ENCODE data around the gene CASP6. TPM values are rescaled to one million over a fixed set of nuclear protein-coding genes. Genes with fewer than 3 reads are reported as not detected.

Gene CASP6
- total RNA-seq, 4 donors from 2014 or later = 34.4 to 87.7 (median 58.9) TPM

DNA sequence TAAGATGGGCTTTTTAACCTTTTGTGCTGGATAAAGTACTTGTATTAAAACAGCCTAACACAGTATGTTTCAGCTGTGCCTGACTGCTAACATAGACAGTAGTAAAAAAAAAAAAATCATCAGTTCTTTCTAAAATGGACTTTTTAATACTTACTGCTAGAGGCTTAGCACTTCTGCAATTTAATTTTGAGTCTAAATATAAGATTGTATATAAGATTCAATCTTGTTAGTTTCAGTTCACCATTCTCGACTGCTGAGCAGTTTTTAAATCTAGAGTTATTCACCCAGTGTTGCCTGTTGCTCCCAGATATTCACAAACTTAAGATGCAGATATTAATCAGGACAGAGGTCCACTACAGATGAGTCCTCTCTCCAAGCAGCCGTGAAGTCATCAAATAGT lies 19.9 kb upstream of the CASP6 start:
- in situ Hi-C loops (cut with MboI; ENCODE audit: low pct_ligation_motif_present in 1 of 4, low pct_unique_long_range_greater_than_20kb in 1 of 4, low sequenced_read_pairs in 3 of 4) = loop anchor here in 3 of 4 donors (10.0 to 25.0 kb wide), 3 partner anchors 89 to 286 kb away; partner anchors contain the start of genes GAR1 (in 3 of the 3), SEC24B (in 3 of the 3) and CFI (in 2 of the 3)
- WGBS, 2 donors (ENCODE audit: low coverage in 1 of 2) = 80 to 95% methylated on average over 2 of the region's 2 CpGs

DNA sequence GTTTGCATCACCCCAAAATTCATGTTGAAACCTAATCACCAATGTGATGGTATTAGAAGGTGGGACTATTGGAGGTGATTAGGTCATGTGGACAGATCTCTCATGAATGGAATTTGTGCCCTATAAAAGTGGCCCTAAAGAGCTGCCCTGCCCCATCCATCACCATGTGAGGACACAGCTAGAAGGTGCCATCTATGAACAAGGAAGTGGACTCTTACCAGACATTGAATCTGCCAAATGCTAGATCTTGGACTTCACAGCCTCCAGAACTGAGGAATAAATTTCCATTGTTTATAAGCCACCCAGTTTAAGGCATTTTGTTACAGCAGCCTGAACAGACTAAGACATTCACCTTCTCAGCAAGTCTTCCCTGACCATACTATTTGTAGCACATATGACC lies 19.1 kb upstream of the CASP6 start:
- intact Hi-C loops (cut with DNase I; ENCODE audit: low total_unique reads) = no loop called here

More for the DNA sequence above, 19.9 kb upstream of the CASP6 start:
- no peak overlapping the region for H3K4me3 ChIP-seq
- H3K27ac ChIP-seq = no peak overlapping the region
- peaks cover 0 to 6% (median 3%) of the 10 kb centered on the region in 4 donors for H3K4me1 ChIP-seq
- no peak for TF ChIP-seq POLR2A (IDR thresholded peaks at IDR 0.05)
- TF ChIP-seq, protein P1, sequence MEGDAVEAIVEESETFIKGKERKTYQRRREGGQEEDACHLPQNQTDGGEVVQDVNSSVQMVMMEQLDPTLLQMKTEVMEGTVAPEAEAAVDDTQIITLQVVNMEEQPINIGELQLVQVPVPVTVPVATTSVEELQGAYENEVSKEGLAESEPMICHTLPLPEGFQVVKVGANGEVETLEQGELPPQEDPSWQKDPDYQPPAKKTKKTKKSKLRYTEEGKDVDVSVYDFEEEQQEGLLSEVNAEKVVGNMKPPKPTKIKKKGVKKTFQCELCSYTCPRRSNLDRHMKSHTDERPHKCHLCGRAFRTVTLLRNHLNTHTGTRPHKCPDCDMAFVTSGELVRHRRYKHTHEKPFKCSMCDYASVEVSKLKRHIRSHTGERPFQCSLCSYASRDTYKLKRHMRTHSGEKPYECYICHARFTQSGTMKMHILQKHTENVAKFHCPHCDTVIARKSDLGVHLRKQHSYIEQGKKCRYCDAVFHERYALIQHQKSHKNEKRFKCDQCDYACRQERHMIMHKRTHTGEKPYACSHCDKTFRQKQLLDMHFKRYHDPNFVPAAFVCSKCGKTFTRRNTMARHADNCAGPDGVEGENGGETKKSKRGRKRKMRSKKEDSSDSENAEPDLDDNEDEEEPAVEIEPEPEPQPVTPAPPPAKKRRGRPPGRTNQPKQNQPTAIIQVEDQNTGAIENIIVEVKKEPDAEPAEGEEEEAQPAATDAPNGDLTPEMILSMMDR (IDR thresholded peaks at IDR 0.05) = no peak
- no peak for TF ChIP-seq EP300 (IDR thresholded peaks at IDR 0.05; ENCODE audit: low read depth)
- no peak for TF ChIP-seq POLR2AphosphoS5 (IDR thresholded peaks at IDR 0.05)
- intact Hi-C loops (cut with DNase I; ENCODE audit: low total_unique reads) = no loop called here
- H3K27me3 ChIP-seq = no peaks in the 10 kb centered on the region
- H3K9me3 ChIP-seq = no peaks in the 10 kb centered on the region
- no peaks in the 10 kb centered on the region for H3K36me3 ChIP-seq
- no peak for DNase-seq

DNA sequence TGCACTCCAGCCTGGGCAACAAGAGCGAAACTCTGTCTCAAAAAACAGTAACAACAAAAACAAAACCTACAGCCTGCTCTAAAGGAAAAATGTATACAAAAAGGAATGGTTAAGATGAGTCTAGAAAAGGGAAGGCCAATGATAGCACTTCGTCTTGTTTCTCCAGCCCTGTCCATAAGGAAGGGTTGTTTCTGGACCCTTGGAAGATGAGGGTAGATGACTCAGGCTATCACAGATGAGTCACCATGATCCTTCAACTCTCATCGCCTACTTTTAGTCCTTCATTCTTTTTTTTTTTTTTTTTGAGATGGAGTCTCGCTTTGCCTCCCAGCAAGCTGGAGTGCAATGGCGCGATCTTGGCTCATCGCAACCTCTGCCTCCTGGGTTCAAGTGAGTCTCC lies 17.8 kb upstream of the CASP6 start:
- no peak overlapping the region for H3K4me3 ChIP-seq
- in situ Hi-C loops (cut with MboI; ENCODE audit: low pct_ligation_motif_present in 1 of 4, low pct_unique_long_range_greater_than_20kb in 1 of 4, low sequenced_read_pairs in 3 of 4) = loop anchor here in 3 of 4 donors (10.0 to 25.0 kb wide), 3 partner anchors 91 to 284 kb away; partner anchors contain the start of genes GAR1 (in 3 of the 3), SEC24B (in 3 of the 3) and CFI (in 2 of the 3)
- H3K27me3 ChIP-seq = no peaks in the 10 kb centered on the region
- H3K4me1 ChIP-seq = no peaks in the 10 kb centered on the region
- H3K27ac ChIP-seq = no peak overlapping the region
- no peaks in the 10 kb centered on the region for H3K9me3 ChIP-seq
- peaks cover 0 to 15% (median 6%) of the 10 kb centered on the region in 4 donors for H3K36me3 ChIP-seq
- TF ChIP-seq POLR2A (IDR thresholded peaks at IDR 0.05) (no peak), EP300 (IDR thresholded peaks at IDR 0.05; ENCODE audit: low read depth) (no peak), POLR2AphosphoS5 (IDR thresholded peaks at IDR 0.05) (no peak)
- TF ChIP-seq, protein P1 (IDR thresholded peaks at IDR 0.05) = no peak
- DNase-seq = no peak
- intact Hi-C loops (cut with DNase I; ENCODE audit: low total_unique reads) = no loop called here
- WGBS, 2 donors (ENCODE audit: low coverage in 1 of 2) = 85 to 96% methylated on average over 7 of the region's 7 CpGs

More for the DNA sequence above, 19.1 kb upstream of the CASP6 start:
- Histone ChIP-seq H3K27ac (no peak overlapping the region), H3K27me3 (no peaks in the 10 kb centered on the region), H3K9me3 (no peaks in the 10 kb centered on the region), H3K4me3 (no peak overlapping the region), H3K36me3 (peaks cover 0 to 2% (median 0%) of the 10 kb centered on the region in 4 donors), H3K4me1 (no peaks in the 10 kb centered on the region)
- in situ Hi-C loops (cut with MboI; ENCODE audit: low pct_ligation_motif_present in 1 of 4, low pct_unique_long_range_greater_than_20kb in 1 of 4, low sequenced_read_pairs in 3 of 4) = loop anchor here in 3 of 4 donors (10.0 to 25.0 kb wide), 3 partner anchors 90 to 285 kb away; partner anchors contain the start of genes GAR1 (in 3 of the 3), SEC24B (in 3 of the 3) and CFI (in 2 of the 3)
- DNase-seq = no peak
- TF ChIP-seq EP300 (IDR thresholded peaks at IDR 0.05; ENCODE audit: low read depth) = no peak
- no peak for TF ChIP-seq POLR2AphosphoS5 (IDR thresholded peaks at IDR 0.05)
- TF ChIP-seq, protein P1 (IDR thresholded peaks at IDR 0.05) = no peak
- TF ChIP-seq POLR2A (IDR thresholded peaks at IDR 0.05) = no peak

DNA sequence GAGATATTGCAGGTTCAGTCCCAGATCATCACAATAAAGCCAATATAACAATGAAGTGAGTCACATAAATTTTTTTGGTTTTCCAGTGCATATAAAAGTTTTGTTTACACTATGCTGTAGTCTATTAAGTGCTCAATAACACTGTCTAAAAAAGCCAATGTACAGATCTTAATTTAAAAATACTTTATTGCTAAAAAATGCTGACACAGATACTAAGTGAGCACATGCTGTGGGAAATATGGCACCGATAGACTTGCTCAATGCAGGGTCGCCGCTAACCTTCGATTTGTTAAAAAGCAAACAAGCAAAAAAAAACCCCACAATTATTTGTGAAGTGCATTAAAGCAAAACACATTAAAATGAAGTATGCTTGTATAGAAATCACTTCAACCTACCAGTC lies 16.4 kb upstream of the CASP6 start:
- in situ Hi-C loops (cut with MboI; ENCODE audit: low pct_ligation_motif_present in 1 of 4, low pct_unique_long_range_greater_than_20kb in 1 of 4, low sequenced_read_pairs in 3 of 4) (loop anchor here in 3 of 4 donors (10.0 to 25.0 kb wide), 3 partner anchors 93 to 282 kb away; partner anchors contain the start of genes GAR1 (in 3 of the 3), SEC24B (in 3 of the 3) and CFI (in 2 of the 3)), intact Hi-C loops (cut with DNase I; ENCODE audit: low total_unique reads) (no loop called here)
- H3K36me3 ChIP-seq = peaks cover 0 to 17% (median 8%) of the 10 kb centered on the region in 4 donors
- WGBS, 2 donors (ENCODE audit: low coverage in 1 of 2) = 96 to 100% methylated on average over 4 of the region's 4 CpGs
- no peaks in the 10 kb centered on the region for H3K4me1 ChIP-seq
- no peak for DNase-seq
- TF ChIP-seq POLR2A (IDR thresholded peaks at IDR 0.05) = no peak
- TF ChIP-seq EP300 (IDR thresholded peaks at IDR 0.05; ENCODE audit: low read depth) = no peak
- TF ChIP-seq, protein P1 (IDR thresholded peaks at IDR 0.05) = no peak
- TF ChIP-seq POLR2AphosphoS5 (IDR thresholded peaks at IDR 0.05) = no peak
- H3K27me3 ChIP-seq = no peaks in the 10 kb centered on the region
- H3K4me3 ChIP-seq = no peak overlapping the region
- H3K27ac ChIP-seq = no peak overlapping the region
- H3K9me3 ChIP-seq = no peaks in the 10 kb centered on the region

All from transverse colon (tissue), 4 donors.